Stimulated activated naive CD4-positive, alpha-beta T cell treated with Interleukin-2 at 50 U/mL for 16 hours (primary cell): ENCODE data around the gene SLC5A2.

Experiments used
- DNase-seq: peaks from one replicate; lab custom pipeline; 2025; lab: John Stamatoyannopoulos, UW

The SLC5A2 gene

GRCh38 chr16:31459687-31460581 is 23.0 kb upstream of the SLC5A2 start:
- peak; percentile 100 for DNase-seq

GRCh38 chr16:31460582-31461002 is 22.3 kb upstream of the SLC5A2 start:
- no peak for DNase-seq

GRCh38 chr16:31461201-31461920 is 21.6 kb upstream of the SLC5A2 start:
- DNase-seq = no peak

GRCh38 chr16:31461921-31462804 is 20.8 kb upstream of the SLC5A2 start:
- no peak for DNase-seq

GRCh38 chr16:31464348-31464769 is 18.6 kb upstream of the SLC5A2 start:
- DNase-seq = no peak

GRCh38 chr16:31464781-31465260 is 18.1 kb upstream of the SLC5A2 start:
- no peak for DNase-seq

GRCh38 chr16:31465788-31466370 is 17.0 kb upstream of the SLC5A2 start:
- no peak for DNase-seq

GRCh38 chr16:31466381-31466841 is 16.5 kb upstream of the SLC5A2 start:
- DNase-seq = no peak

- no peak for DNase-seq
Measured at GRCh38 chr16:31467151-31467773, 15.7 kb upstream of the SLC5A2 start.

GRCh38 chr16:31467858-31468257 is 15.1 kb upstream of the SLC5A2 start:
- DNase-seq = no peak

- no peak for DNase-seq
Measured at GRCh38 chr16:31470615-31471014, 12.3 kb upstream of the SLC5A2 start.

GRCh38 chr16:31471241-31471874 is 11.6 kb upstream of the SLC5A2 start:
- no peak for DNase-seq

GRCh38 chr16:31471875-31472708 is 10.8 kb upstream of the SLC5A2 start, which contains the start of gene TGFB1I1:
TSS of gene TGFB1I1 (plus strand) at chr16:31472152. CDS start at chr16:31472189, 37 bp downstream.
- DNase-seq = no peak

- no peak for DNase-seq
Measured at GRCh38 chr16:31472709-31473203, 10.2 kb upstream of the SLC5A2 start.

GRCh38 chr16:31473264-31473984 is 9.5 kb upstream of the SLC5A2 start:
- DNase-seq = no peak

GRCh38 chr16:31474173-31474714 is 8.7 kb upstream of the SLC5A2 start:
- no peak for DNase-seq

GRCh38 chr16:31474773-31475738 is 7.9 kb upstream of the SLC5A2 start:
- no peak for DNase-seq
